ENCODE measurements around the gene CRYL1. TPM values are rescaled to one million over a fixed set of nuclear protein-coding genes. Genes with fewer than 3 reads are reported as not detected.
A peak's percentile ranks its signal among the peaks of the same experiment; 100 is the strongest.

The CRYL1 gene
- polyA plus RNA-seq, 3 donors: 35.0 to 70.2 (median 51.4) TPM

GRCh38 chr13:20359335-20359734 is 166.3 kb downstream of the CRYL1 start:
- 88% methylated on average over 5 of the region's 5 CpGs for WGBS (ENCODE audit: insufficient coverage)

GRCh38 chr13:20358022-20358421 is 167.6 kb downstream of the CRYL1 start:
- 87% methylated on average over 5 of the region's 8 CpGs for WGBS (ENCODE audit: insufficient coverage)
- Mint-ChIP-seq H3K4me1 (peaks cover 32% of the 10 kb centered on the region), H3K27ac (peak overlapping the region in 1 of 7 donors; percentile 41), H3K36me3 (no peaks in the 10 kb centered on the region), H3K9me3 (peaks cover 0 to 2% (median 0%) of the 10 kb centered on the region in 7 donors), H3K4me3 (no peak overlapping the region), H3K27me3 (ENCODE audit: low read depth in 3 of 3) (peaks cover 0 to 5% (median 1%) of the 10 kb centered on the region in 3 donors)
- Histone ChIP-seq H3K9me3 (replicated peaks in 1 of 2; ENCODE audit: control insufficient read depth in 1 of 2, insufficient read depth in 1 of 2, low read length in 2 of 2) (no peaks in the 10 kb centered on the region), H3K4me1 (ENCODE audit: control insufficient read depth in 1 of 2, insufficient read depth in 2 of 2, low read length in 2 of 2) (peaks cover 16 to 19% of the 10 kb centered on the region in 2 donors), H3K27me3 (ENCODE audit: control insufficient read depth in 2 of 2, insufficient read depth in 2 of 2, low read length in 2 of 2) (no peaks in the 10 kb centered on the region), H3K4me3 (replicated peaks in 1 of 3; ENCODE audit: low read depth in 2 of 3, low read length in 3 of 3) (no peak overlapping the region), H3K79me2 (ENCODE audit: insufficient read depth, low read length) (no peaks in the 10 kb centered on the region), H3K4me2 (replicated peaks; ENCODE audit: extremely low read depth, low read length, poor library complexity, severe bottlenecking) (no peak overlapping the region), H3K36me3 (replicated peaks in 1 of 2; ENCODE audit: control insufficient read depth in 1 of 2, insufficient read depth in 2 of 2, low read length in 2 of 2) (no peaks in the 10 kb centered on the region), H4K20me1 (ENCODE audit: insufficient read depth, low read length) (no peaks in the 10 kb centered on the region), H3K9ac (ENCODE audit: insufficient read depth, low read length, poor library complexity, severe bottlenecking) (no peak overlapping the region), H2AFZ (ENCODE audit: insufficient read depth, low read depth, low read length, poor library complexity, severe bottlenecking) (no peak overlapping the region), H3K27ac (ENCODE audit: low read depth in 1 of 2, low read length in 2 of 2) (no peak overlapping the region)
- intact Hi-C loops (cut with micrococcal nuclease): loop anchor here (10.0 kb wide), 1 partner anchor 163 kb away; the partner anchor contains the start of gene GJB2 (in 2 of the 2)
- DNase-seq: no peak
- no peak for TF ChIP-seq CTCF (IDR thresholded peaks at IDR 0.05)

More at GRCh38 chr13:20359335-20359734, 166.3 kb downstream of the CRYL1 start:
- H3K4me3 ChIP-seq (replicated peaks in 1 of 3; ENCODE audit: low read depth in 2 of 3, low read length in 3 of 3): no peak overlapping the region
- Mint-ChIP-seq H3K27ac (peak overlapping the region in 1 of 7 donors; percentile 48), H3K27me3 (ENCODE audit: low read depth in 3 of 3) (peaks cover 0 to 5% (median 4%) of the 10 kb centered on the region in 3 donors), H3K9me3 (peaks cover 0 to 6% (median 0%) of the 10 kb centered on the region in 7 donors), H3K4me3 (no peak overlapping the region), H3K36me3 (no peaks in the 10 kb centered on the region), H3K4me1 (peaks cover 27% of the 10 kb centered on the region)
- H3K27me3 ChIP-seq (ENCODE audit: control insufficient read depth in 2 of 2, insufficient read depth in 2 of 2, low read length in 2 of 2): no peaks in the 10 kb centered on the region
- no peak overlapping the region for H2AFZ ChIP-seq (ENCODE audit: insufficient read depth, low read depth, low read length, poor library complexity, severe bottlenecking)
- H4K20me1 ChIP-seq (ENCODE audit: insufficient read depth, low read length): no peaks in the 10 kb centered on the region
- no peak for TF ChIP-seq CTCF (IDR thresholded peaks at IDR 0.05)
- H3K9me3 ChIP-seq (replicated peaks in 1 of 2; ENCODE audit: control insufficient read depth in 1 of 2, insufficient read depth in 1 of 2, low read length in 2 of 2): no peaks in the 10 kb centered on the region
- H3K36me3 ChIP-seq (replicated peaks in 1 of 2; ENCODE audit: control insufficient read depth in 1 of 2, insufficient read depth in 2 of 2, low read length in 2 of 2): no peaks in the 10 kb centered on the region
- H3K9ac ChIP-seq (ENCODE audit: insufficient read depth, low read length, poor library complexity, severe bottlenecking): no peak overlapping the region
- H3K27ac ChIP-seq (ENCODE audit: low read depth in 1 of 2, low read length in 2 of 2): no peak overlapping the region
- intact Hi-C loops (cut with micrococcal nuclease): loop anchor here (10.0 kb wide), 1 partner anchor 165 kb away; the partner anchor contains the start of gene GJB2 (in 2 of the 2)
- H3K79me2 ChIP-seq (ENCODE audit: insufficient read depth, low read length): no peaks in the 10 kb centered on the region
- DNase-seq: peak in 1 of 3 donors; percentile 55
- no peak overlapping the region for H3K4me2 ChIP-seq (replicated peaks; ENCODE audit: extremely low read depth, low read length, poor library complexity, severe bottlenecking)
- peaks cover 6 to 9% of the 10 kb centered on the region in 2 donors for H3K4me1 ChIP-seq (ENCODE audit: control insufficient read depth in 1 of 2, insufficient read depth in 2 of 2, low read length in 2 of 2)
